Measurements from ENCODE around the gene CNTN6.

DNA sequence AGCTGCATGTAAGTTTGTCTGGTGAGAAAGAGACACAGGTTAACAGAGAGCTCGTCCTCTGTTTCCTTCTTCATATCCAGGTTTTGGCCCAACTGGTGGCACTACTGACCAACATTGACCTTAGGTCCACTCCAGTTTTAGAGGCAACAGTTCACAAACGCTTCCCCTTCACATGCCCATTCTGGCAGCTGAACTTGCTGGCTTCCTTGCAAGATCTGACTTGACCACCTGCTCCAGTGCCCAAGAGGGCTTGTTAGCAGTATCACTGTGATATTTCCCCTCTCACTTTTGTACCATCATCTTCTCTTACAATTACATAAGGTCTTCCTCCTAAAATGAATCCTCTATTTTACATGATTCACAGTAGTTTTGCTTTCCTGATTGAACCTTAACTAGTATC lies 71.3 kb downstream of the CNTN6 start:
- TF ChIP-seq, protein P1, sequence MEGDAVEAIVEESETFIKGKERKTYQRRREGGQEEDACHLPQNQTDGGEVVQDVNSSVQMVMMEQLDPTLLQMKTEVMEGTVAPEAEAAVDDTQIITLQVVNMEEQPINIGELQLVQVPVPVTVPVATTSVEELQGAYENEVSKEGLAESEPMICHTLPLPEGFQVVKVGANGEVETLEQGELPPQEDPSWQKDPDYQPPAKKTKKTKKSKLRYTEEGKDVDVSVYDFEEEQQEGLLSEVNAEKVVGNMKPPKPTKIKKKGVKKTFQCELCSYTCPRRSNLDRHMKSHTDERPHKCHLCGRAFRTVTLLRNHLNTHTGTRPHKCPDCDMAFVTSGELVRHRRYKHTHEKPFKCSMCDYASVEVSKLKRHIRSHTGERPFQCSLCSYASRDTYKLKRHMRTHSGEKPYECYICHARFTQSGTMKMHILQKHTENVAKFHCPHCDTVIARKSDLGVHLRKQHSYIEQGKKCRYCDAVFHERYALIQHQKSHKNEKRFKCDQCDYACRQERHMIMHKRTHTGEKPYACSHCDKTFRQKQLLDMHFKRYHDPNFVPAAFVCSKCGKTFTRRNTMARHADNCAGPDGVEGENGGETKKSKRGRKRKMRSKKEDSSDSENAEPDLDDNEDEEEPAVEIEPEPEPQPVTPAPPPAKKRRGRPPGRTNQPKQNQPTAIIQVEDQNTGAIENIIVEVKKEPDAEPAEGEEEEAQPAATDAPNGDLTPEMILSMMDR (IDR thresholded peaks at IDR 0.05), result no peak
- TF ChIP-seq, protein P2, sequence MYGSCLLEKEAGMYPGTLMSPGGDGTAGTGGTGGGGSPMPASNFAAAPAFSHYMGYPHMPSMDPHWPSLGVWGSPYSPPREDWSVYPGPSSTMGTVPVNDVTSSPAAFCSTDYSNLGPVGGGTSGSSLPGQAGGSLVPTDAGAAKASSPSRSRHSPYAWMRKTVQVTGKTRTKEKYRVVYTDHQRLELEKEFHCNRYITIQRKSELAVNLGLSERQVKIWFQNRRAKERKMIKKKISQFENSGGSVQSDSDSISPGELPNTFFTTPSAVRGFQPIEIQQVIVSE (CRISPR knock-in tag; IDR thresholded peaks at IDR 0.05; ENCODE audit: borderline replicate concordance), result no peak
- TF ChIP-seq FOXJ3 (CRISPR knock-in tag; IDR thresholded peaks at IDR 0.05; ENCODE audit: borderline replicate concordance) (no peak), ZNF138 (CRISPR knock-in tag; conservative IDR thresholded peaks at IDR 0.05) (no peak), ATF1 (CRISPR knock-in tag; IDR thresholded peaks at IDR 0.05) (no peak)
- TF ChIP-seq, protein P3, sequence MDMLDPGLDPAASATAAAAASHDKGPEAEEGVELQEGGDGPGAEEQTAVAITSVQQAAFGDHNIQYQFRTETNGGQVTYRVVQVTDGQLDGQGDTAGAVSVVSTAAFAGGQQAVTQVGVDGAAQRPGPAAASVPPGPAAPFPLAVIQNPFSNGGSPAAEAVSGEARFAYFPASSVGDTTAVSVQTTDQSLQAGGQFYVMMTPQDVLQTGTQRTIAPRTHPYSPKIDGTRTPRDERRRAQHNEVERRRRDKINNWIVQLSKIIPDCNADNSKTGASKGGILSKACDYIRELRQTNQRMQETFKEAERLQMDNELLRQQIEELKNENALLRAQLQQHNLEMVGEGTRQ (CRISPR knock-in tag; IDR thresholded peaks at IDR 0.05), result no peak
